ENCODE measurements around the gene PPP4R2.

GRCh38 chr3:73041537-73041936 lies 44.9 kb downstream of the PPP4R2 start:
- TF ChIP-seq, protein P1, sequence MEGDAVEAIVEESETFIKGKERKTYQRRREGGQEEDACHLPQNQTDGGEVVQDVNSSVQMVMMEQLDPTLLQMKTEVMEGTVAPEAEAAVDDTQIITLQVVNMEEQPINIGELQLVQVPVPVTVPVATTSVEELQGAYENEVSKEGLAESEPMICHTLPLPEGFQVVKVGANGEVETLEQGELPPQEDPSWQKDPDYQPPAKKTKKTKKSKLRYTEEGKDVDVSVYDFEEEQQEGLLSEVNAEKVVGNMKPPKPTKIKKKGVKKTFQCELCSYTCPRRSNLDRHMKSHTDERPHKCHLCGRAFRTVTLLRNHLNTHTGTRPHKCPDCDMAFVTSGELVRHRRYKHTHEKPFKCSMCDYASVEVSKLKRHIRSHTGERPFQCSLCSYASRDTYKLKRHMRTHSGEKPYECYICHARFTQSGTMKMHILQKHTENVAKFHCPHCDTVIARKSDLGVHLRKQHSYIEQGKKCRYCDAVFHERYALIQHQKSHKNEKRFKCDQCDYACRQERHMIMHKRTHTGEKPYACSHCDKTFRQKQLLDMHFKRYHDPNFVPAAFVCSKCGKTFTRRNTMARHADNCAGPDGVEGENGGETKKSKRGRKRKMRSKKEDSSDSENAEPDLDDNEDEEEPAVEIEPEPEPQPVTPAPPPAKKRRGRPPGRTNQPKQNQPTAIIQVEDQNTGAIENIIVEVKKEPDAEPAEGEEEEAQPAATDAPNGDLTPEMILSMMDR (conservative IDR thresholded peaks at IDR 0.05 in 1 of 2, IDR thresholded peaks at IDR 0.05 in 1 of 2; ENCODE audit: extremely low read depth in 1 of 2, insufficient read depth in 1 of 2, low read depth in 1 of 2, low read length in 2 of 2) = no peak
- no peak for TF ChIP-seq EZH2 (IDR thresholded peaks at IDR 0.05; ENCODE audit: borderline replicate concordance, low read length)

All from mammary epithelial cell (primary cell).